Measurements from ENCODE around the gene AGBL4.

GRCh38 chr1:49098866-49099265, 924.9 kb downstream of the AGBL4 start:
- TF ChIP-seq CTCF (optimal IDR thresholded peaks at IDR 0.05 in 1 of 3, IDR thresholded peaks at IDR 0.05 in 1 of 3, conservative IDR thresholded peaks at IDR 0.05 in 1 of 3; ENCODE audit: extremely low read depth in 1 of 3, insufficient read depth in 2 of 3, low read length in 3 of 3): no peak
- no peak for TF ChIP-seq EZH2 (IDR thresholded peaks at IDR 0.05; ENCODE audit: low read length)

All from keratinocyte (primary cell).